Osteocyte (in vitro differentiated cells): ENCODE data around the gene PPIH. TPM values are rescaled to one million over a fixed set of nuclear protein-coding genes. Genes with fewer than 3 reads are reported as not detected.

Source experiments
- DNase-seq: peaks from one replicate; pipeline ENCODE4 v3.0.0; 2021; ENCODE audit warnings: mixed read lengths; ENCODE audit not compliant: unreplicated experiment; ENCODE audit errors: extremely low spot score
- H3K27ac Mint-ChIP-seq: one replicate; pipeline ENCODE4 v1.8.0; 2021; ENCODE audit warnings: mild to moderate bottlenecking, mixed read lengths; ENCODE audit not compliant: unreplicated experiment
- H3K27me3 Mint-ChIP-seq: one replicate; pipeline ENCODE4 v1.8.0; 2021; ENCODE audit warnings: mixed read lengths; ENCODE audit not compliant: unreplicated experiment
- H3K36me3 Mint-ChIP-seq: one replicate; pipeline ENCODE4 v1.8.0; 2021; ENCODE audit warnings: mixed read lengths; ENCODE audit not compliant: unreplicated experiment
- H3K4me1 Mint-ChIP-seq: one replicate; pipeline ENCODE4 v1.8.0; 2021; ENCODE audit warnings: mixed read lengths; ENCODE audit not compliant: unreplicated experiment
- H3K4me3 Mint-ChIP-seq: one replicate; pipeline ENCODE4 v1.8.0; 2021; ENCODE audit warnings: mild to moderate bottlenecking, moderate library complexity, mixed read lengths; ENCODE audit not compliant: unreplicated experiment
- H3K9me3 Mint-ChIP-seq: one replicate; pipeline ENCODE4 v1.8.0; 2021; ENCODE audit warnings: mixed read lengths; ENCODE audit not compliant: unreplicated experiment
- CTCF ChIP-seq: fragments of 200-600 bp; sonication (generic); IDR thresholded peaks from 2 replicates; pipeline ENCODE4 v1.5.0; 2021; ENCODE audit warnings: antibody characterized with exemption, mild to moderate bottlenecking, moderate library complexity
- total RNA-seq: library from RNA; stranded (reverse); gene quantifications from 2 replicates; pipeline ENCODE4 v1.2.1, GENCODE V29; 2021

Gene PPIH
- total RNA-seq, 1 donor from 2014 or later, result 30.2 TPM

GRCh38 chr1:42669936-42670335 lies 11.7 kb downstream of the PPIH start:
- H3K9me3 Mint-ChIP-seq, result no peaks in the 10 kb centered on the region
- DNase-seq, result no peak
- TF ChIP-seq CTCF, result no peak
- no peak overlapping the region for H3K4me3 Mint-ChIP-seq
- H3K27me3 Mint-ChIP-seq, result no peaks in the 10 kb centered on the region
- peaks cover 36% of the 10 kb centered on the region for H3K36me3 Mint-ChIP-seq
- H3K4me1 Mint-ChIP-seq, result no peaks in the 10 kb centered on the region
- no peak overlapping the region for H3K27ac Mint-ChIP-seq

- Mint-ChIP-seq H3K4me1 (no peaks in the 10 kb centered on the region), H3K27ac (no peak overlapping the region), H3K9me3 (no peaks in the 10 kb centered on the region), H3K27me3 (no peaks in the 10 kb centered on the region), H3K4me3 (no peak overlapping the region), H3K36me3 (peaks cover 36% of the 10 kb centered on the region)
- no peak for TF ChIP-seq CTCF
- DNase-seq, result no peak
These were observed 12.2 kb downstream of the PPIH start for GRCh38 chr1:42670425-42670824.

- H3K9me3 Mint-ChIP-seq, result no peaks in the 10 kb centered on the region
- no peak for TF ChIP-seq CTCF
- DNase-seq, result no peak
- H3K27me3 Mint-ChIP-seq, result no peaks in the 10 kb centered on the region
- peaks cover 17% of the 10 kb centered on the region for H3K36me3 Mint-ChIP-seq
- H3K27ac Mint-ChIP-seq, result no peak overlapping the region
- no peak overlapping the region for H3K4me3 Mint-ChIP-seq
- no peaks in the 10 kb centered on the region for H3K4me1 Mint-ChIP-seq
These were observed 16.0 kb downstream of the PPIH start for GRCh38 chr1:42674214-42674613.

- Mint-ChIP-seq H3K27me3 (no peaks in the 10 kb centered on the region), H3K36me3 (peaks cover 15% of the 10 kb centered on the region), H3K27ac (no peak overlapping the region), H3K4me3 (no peak overlapping the region), H3K9me3 (no peaks in the 10 kb centered on the region), H3K4me1 (no peaks in the 10 kb centered on the region)
- no peak for DNase-seq
- no peak for TF ChIP-seq CTCF
These were observed 16.5 kb downstream of the PPIH start for GRCh38 chr1:42674682-42675081.

GRCh38 chr1:42675467-42675866 lies 17.2 kb downstream of the PPIH start:
- Mint-ChIP-seq H3K9me3 (no peaks in the 10 kb centered on the region), H3K4me1 (peaks cover 2% of the 10 kb centered on the region), H3K4me3 (no peak overlapping the region), H3K27me3 (no peaks in the 10 kb centered on the region), H3K36me3 (peaks cover 12% of the 10 kb centered on the region), H3K27ac (no peak overlapping the region)
- TF ChIP-seq CTCF, result no peak
- DNase-seq, result no peak
